GM21423 (cell line): Measurements from ENCODE around the gene CATSPER3.

ENCODE experiments used
- ATAC-seq: cut with Tn5 transposase; IDR thresholded peaks from one replicate; pipeline ENCODE4 v1.9.1; 2021; ENCODE audit warnings: mild to moderate bottlenecking, moderate library complexity; ENCODE audit not compliant: unreplicated experiment

Gene CATSPER3

GRCh38 chr5:135059000-135059923 is 91.6 kb downstream of the CATSPER3 start:
- no peak for ATAC-seq

GRCh38 chr5:135060021-135060420 is 92.3 kb downstream of the CATSPER3 start:
- ATAC-seq = no peak

GRCh38 chr5:135061001-135061400 is 93.3 kb downstream of the CATSPER3 start:
- no peak for ATAC-seq
